Neuronal stem cell (in vitro differentiated cells): Measurements from ENCODE around the gene SORBS2.

ENCODE experiments used
- DNase-seq: peaks from one replicate; pipeline ENCODE4 v3.0.0-alpha.2; 2013; ENCODE audit warnings: low spot score
- H2AFZ ChIP-seq: one replicate; pipeline ENCODE4 v1.6.1; 2013; ENCODE audit warnings: mild to moderate bottlenecking, low read length, inconsistent platforms
- H2AK5ac ChIP-seq: 2 replicates; pipeline ENCODE4 v1.6.1; 2013; ENCODE audit warnings: low read depth, mild to moderate bottlenecking, inconsistent platforms, low read length, moderate library complexity, mixed read lengths
- H2BK120ac ChIP-seq: 2 replicates; pipeline ENCODE4 v1.6.1; 2013; ENCODE audit warnings: low read depth, mild to moderate bottlenecking, inconsistent platforms, low read length, moderate library complexity, mixed read lengths
- H2BK12ac ChIP-seq: one replicate; pipeline ENCODE4 v1.6.1; 2013; ENCODE audit warnings: low read length, inconsistent platforms
- H2BK15ac ChIP-seq: 2 replicates; pipeline ENCODE4 v1.6.1; 2013; ENCODE audit warnings: mild to moderate bottlenecking, low read length, inconsistent platforms, mixed read lengths
- H2BK5ac ChIP-seq: one replicate; pipeline ENCODE4 v1.6.1; 2013; ENCODE audit warnings: inconsistent platforms, mild to moderate bottlenecking, low read length, moderate library complexity
- H3K14ac ChIP-seq: one replicate; pipeline ENCODE4 v1.6.1; 2013; ENCODE audit warnings: low read length, inconsistent platforms
- H3K18ac ChIP-seq: 2 replicates; pipeline ENCODE4 v1.6.1; 2013; ENCODE audit warnings: low read length, inconsistent platforms
- H3K23ac ChIP-seq: 2 replicates; pipeline ENCODE4 v1.6.1; 2013; ENCODE audit warnings: low read depth, mild to moderate bottlenecking, mixed read lengths, low read length, inconsistent platforms; ENCODE audit not compliant: poor library complexity
- H3K27ac ChIP-seq: replicated peaks from 3 replicates; pipeline ENCODE4 v1.5.1; 2013; ENCODE audit warnings: low read length, inconsistent platforms
- H3K27me3 ChIP-seq, 3 experiments: 2 replicates each; pipeline ENCODE4 v1.6.1; 2013; ENCODE audit warnings: low read length in 3 of 3, mild to moderate bottlenecking in 2 of 3, inconsistent platforms in 1 of 3, low read depth in 1 of 3, mixed read lengths in 1 of 3, moderate library complexity in 1 of 3; ENCODE audit not compliant: control insufficient read depth in 3 of 3, insufficient read depth in 3 of 3
- H3K36me3 ChIP-seq, 2 donors: replicated peaks in 1 of 2; 2 replicates each; pipeline ENCODE4 v1.6.1; 2013; ENCODE audit warnings: low read length in 2 of 2; ENCODE audit not compliant: control insufficient read depth in 2 of 2, insufficient read depth in 2 of 2
- H3K4ac ChIP-seq: 2 replicates; pipeline ENCODE4 v1.6.1; 2013; ENCODE audit warnings: inconsistent platforms, mild to moderate bottlenecking, low read length, moderate library complexity
- H3K4me1 ChIP-seq, 2 donors: 1 replicate in 1 of 2; 2 replicates in 1 of 2; pipeline ENCODE4 v1.6.1; 2013; ENCODE audit warnings: low read length in 2 of 2, low read depth in 1 of 2; ENCODE audit not compliant: control insufficient read depth in 2 of 2, insufficient read depth in 1 of 2
- H3K4me2 ChIP-seq: one replicate; pipeline ENCODE4 v1.6.1; 2013; ENCODE audit warnings: mild to moderate bottlenecking, low read length, inconsistent platforms; ENCODE audit not compliant: insufficient read depth, poor library complexity, severe bottlenecking
- H3K4me3 ChIP-seq, 2 donors: 2 replicates each; pipeline ENCODE4 v1.5.1; 2013; ENCODE audit warnings: low read length in 2 of 2, mild to moderate bottlenecking in 2 of 2, inconsistent platforms in 1 of 2, moderate library complexity in 1 of 2
- H3K79me1 ChIP-seq: one replicate; pipeline ENCODE4 v1.6.1; 2013; ENCODE audit warnings: low read depth, mild to moderate bottlenecking, inconsistent platforms, low read length, moderate library complexity
- H3K9ac ChIP-seq: one replicate; pipeline ENCODE4 v1.6.1; 2013; ENCODE audit warnings: mild to moderate bottlenecking, low read depth, low read length, inconsistent platforms; ENCODE audit not compliant: poor library complexity
- H3K9me3 ChIP-seq, 2 donors: replicated peaks in 1 of 2; 2 replicates each; pipeline versions ENCODE3 to v1.6.1; 2013; ENCODE audit warnings: low read length in 2 of 2, mild to moderate bottlenecking in 2 of 2, inconsistent platforms in 1 of 2, low read depth in 1 of 2, mixed read lengths in 1 of 2, moderate library complexity in 1 of 2; ENCODE audit not compliant: control insufficient read depth in 2 of 2, insufficient read depth in 1 of 2
- H4K8ac ChIP-seq: one replicate; pipeline ENCODE4 v1.6.1; 2013; ENCODE audit warnings: low read depth, mild to moderate bottlenecking, inconsistent platforms, low read length, moderate library complexity
- H4K91ac ChIP-seq: one replicate; pipeline ENCODE4 v1.6.1; 2013; ENCODE audit warnings: low read length, low read depth, mild to moderate bottlenecking, inconsistent platforms; ENCODE audit not compliant: poor library complexity
- WGBS, 2 donors: extraction: QIAGEN DNeasy Blood & Tissue Kit; methylation state at CpG; one replicate each; pipeline ENCODE4 v1.1.7; 2013; ENCODE audit warnings: missing lambda C conversion rate in 2 of 2, mixed read lengths in 1 of 2; ENCODE audit not compliant: insufficient read length in 2 of 2, insufficient replicate concordance in 1 of 2; ENCODE audit errors: extremely low coverage in 2 of 2; 5-methylcytosine and 5-hydroxymethylcytosine counted together

SORBS2 gene

GRCh38 chr4:185549095-185549639 lies 262.8 kb downstream of the SORBS2 start:
- Histone ChIP-seq H3K14ac (no peak overlapping the region), H2AFZ (no peak overlapping the region), H4K91ac (no peak overlapping the region), H2BK12ac (no peak overlapping the region), H2BK15ac (no peak overlapping the region), H2BK120ac (no peak overlapping the region), H3K4ac (no peak overlapping the region), H3K27me3 (peaks cover 0 to 21% (median 0%) of the 10 kb centered on the region in 3 experiments), H3K18ac (no peak overlapping the region), H3K36me3 (no peaks in the 10 kb centered on the region), H3K9me3 (no peaks in the 10 kb centered on the region), H4K8ac (no peak overlapping the region), H2AK5ac (no peak overlapping the region), H3K79me1 (no peaks in the 10 kb centered on the region), H2BK5ac (no peak overlapping the region), H3K4me1 (no peaks in the 10 kb centered on the region), H3K23ac (no peak overlapping the region), H3K4me3 (no peak overlapping the region), H3K27ac (no peak overlapping the region), H3K9ac (no peak overlapping the region), H3K4me2 (no peak overlapping the region)
- no peak for DNase-seq
- no CpG with 5 or more reads among the region's 2 CpGs for WGBS, 2 donors

GRCh38 chr4:185548587-185548986 lies 263.4 kb downstream of the SORBS2 start:
- Histone ChIP-seq H4K8ac (no peak overlapping the region), H3K36me3 (no peaks in the 10 kb centered on the region), H2BK5ac (no peak overlapping the region), H3K4me3 (no peak overlapping the region), H3K23ac (no peak overlapping the region), H3K4ac (no peak overlapping the region), H3K27ac (no peak overlapping the region), H3K79me1 (no peaks in the 10 kb centered on the region), H2BK15ac (no peak overlapping the region), H3K4me2 (no peak overlapping the region), H2AFZ (no peak overlapping the region), H3K27me3 (peaks cover 0 to 20% (median 0%) of the 10 kb centered on the region in 3 experiments), H2AK5ac (no peak overlapping the region), H2BK120ac (no peak overlapping the region), H3K4me1 (no peaks in the 10 kb centered on the region), H4K91ac (no peak overlapping the region), H3K9me3 (no peaks in the 10 kb centered on the region), H2BK12ac (no peak overlapping the region), H3K9ac (no peak overlapping the region), H3K18ac (no peak overlapping the region), H3K14ac (no peak overlapping the region)
- no peak for DNase-seq
- WGBS, 2 donors, result no CpG with 5 or more reads among the region's 1 CpG

GRCh38 chr4:185546335-185546734 lies 265.7 kb downstream of the SORBS2 start:
- no peak overlapping the region for H2BK120ac ChIP-seq
- H2AFZ ChIP-seq, result no peak overlapping the region
- H3K23ac ChIP-seq, result no peak overlapping the region
- H2BK5ac ChIP-seq, result no peak overlapping the region
- no peak overlapping the region for H2AK5ac ChIP-seq
- no peak overlapping the region for H3K9ac ChIP-seq
- H3K18ac ChIP-seq, result no peak overlapping the region
- no peaks in the 10 kb centered on the region for H3K9me3 ChIP-seq
- no peaks in the 10 kb centered on the region for H3K36me3 ChIP-seq
- no CpG with 5 or more reads among the region's 6 CpGs for WGBS, 2 donors
- DNase-seq, result no peak
- peaks cover 0 to 7% (median 0%) of the 10 kb centered on the region in 3 experiments for H3K27me3 ChIP-seq
- no peak overlapping the region for H3K14ac ChIP-seq
- peaks cover 3 to 4% of the 10 kb centered on the region in 2 donors for H3K4me1 ChIP-seq
- no peak overlapping the region for H2BK12ac ChIP-seq
- H3K4ac ChIP-seq, result no peak overlapping the region
- no peak overlapping the region for H4K91ac ChIP-seq
- H3K4me3 ChIP-seq, result no peak overlapping the region
- H3K79me1 ChIP-seq, result no peaks in the 10 kb centered on the region
- no peak overlapping the region for H4K8ac ChIP-seq
- H2BK15ac ChIP-seq, result no peak overlapping the region
- H3K4me2 ChIP-seq, result no peak overlapping the region
- no peak overlapping the region for H3K27ac ChIP-seq

- H3K4me1 ChIP-seq, result peaks cover 5 to 9% of the 10 kb centered on the region in 2 donors
- H3K9me3 ChIP-seq, result no peaks in the 10 kb centered on the region
- no peaks in the 10 kb centered on the region for H3K79me1 ChIP-seq
- no peak overlapping the region for H3K4me2 ChIP-seq
- no peak overlapping the region for H3K18ac ChIP-seq
- H2BK5ac ChIP-seq, result no peak overlapping the region
- no peak overlapping the region for H3K14ac ChIP-seq
- no CpG with 5 or more reads among the region's 14 CpGs for WGBS, 2 donors
- no peak overlapping the region for H2AK5ac ChIP-seq
- no peak overlapping the region for H4K91ac ChIP-seq
- peaks cover 0 to 36% (median 0%) of the 10 kb centered on the region in 3 experiments for H3K27me3 ChIP-seq
- H3K4ac ChIP-seq, result no peak overlapping the region
- H2AFZ ChIP-seq, result peak overlapping the region; percentile 86
- no peak overlapping the region for H2BK12ac ChIP-seq
- no peak overlapping the region for H3K23ac ChIP-seq
- H3K27ac ChIP-seq, result no peak overlapping the region
- H2BK15ac ChIP-seq, result no peak overlapping the region
- H3K9ac ChIP-seq, result no peak overlapping the region
- no peaks in the 10 kb centered on the region for H3K36me3 ChIP-seq
- no peak for DNase-seq
- H4K8ac ChIP-seq, result no peak overlapping the region
- H3K4me3 ChIP-seq, result no peak overlapping the region
- no peak overlapping the region for H2BK120ac ChIP-seq
These were observed 269.2 kb downstream of the SORBS2 start for GRCh38 chr4:185542626-185543315.
